Lower lobe of right lung (tissue), 2 donors: ENCODE results near the gene MYO1H. TPM values are rescaled to one million over a fixed set of nuclear protein-coding genes. Genes with fewer than 3 reads are reported as not detected.

Experiments
- ATAC-seq, 2 donors: fragments of 200-7000 bp; cut with Tn5 transposase; one replicate each; pipeline ENCODE4 v1.9.1; 2020 to 2022; ENCODE audit warnings: mild to moderate bottlenecking in 2 of 2, moderate library complexity in 2 of 2
- DNase-seq: peaks from one replicate; pipeline ENCODE4 v3.0.0-alpha.2; 2020
- H3K27ac ChIP-seq: fragments of 200-600 bp; one replicate; pipeline ENCODE4 v1.8.0; 2022
- H3K27me3 ChIP-seq: fragments of 200-600 bp; one replicate; pipeline ENCODE4 v1.8.0; 2022; ENCODE audit warnings: low read depth
- H3K36me3 ChIP-seq: fragments of 200-600 bp; one replicate; pipeline ENCODE4 v1.8.0; 2022; ENCODE audit warnings: mild to moderate bottlenecking
- H3K4me1 ChIP-seq: fragments of 200-600 bp; one replicate; pipeline ENCODE4 v1.8.0; 2022
- H3K4me3 ChIP-seq: fragments of 200-600 bp; one replicate; pipeline ENCODE4 v1.8.0; 2022; ENCODE audit warnings: mild to moderate bottlenecking
- H3K9me3 ChIP-seq: fragments of 200-600 bp; one replicate; pipeline ENCODE4 v1.8.0; 2022
- CTCF ChIP-seq: fragments of 200-600 bp; IDR thresholded peaks from one replicate; pipeline ENCODE4 v1.8.0; 2022; ENCODE audit warnings: antibody characterized with exemption, mild to moderate bottlenecking
- intact Hi-C: fragments of 100-400 bp; cut with DNase I; formaldehyde crosslinking; loops from one replicate; pipeline ENCODE4 v1.11.0; 2022
- total RNA-seq: library from RNA; stranded (reverse); fragmentation: NEBNext Ultra II Directional; extraction: Animal tissue kit (Norgen Biotek cat#: 25700); gene quantifications from one replicate; pipeline ENCODE4 v1.2.1, GENCODE V29; 2021
- donor health status: DM: no; HTN: yes; CAD: no; lungs with severe emphysema.

MYO1H gene
- total RNA-seq, 1 donor from 2014 or later: 0.30 TPM

DNA sequence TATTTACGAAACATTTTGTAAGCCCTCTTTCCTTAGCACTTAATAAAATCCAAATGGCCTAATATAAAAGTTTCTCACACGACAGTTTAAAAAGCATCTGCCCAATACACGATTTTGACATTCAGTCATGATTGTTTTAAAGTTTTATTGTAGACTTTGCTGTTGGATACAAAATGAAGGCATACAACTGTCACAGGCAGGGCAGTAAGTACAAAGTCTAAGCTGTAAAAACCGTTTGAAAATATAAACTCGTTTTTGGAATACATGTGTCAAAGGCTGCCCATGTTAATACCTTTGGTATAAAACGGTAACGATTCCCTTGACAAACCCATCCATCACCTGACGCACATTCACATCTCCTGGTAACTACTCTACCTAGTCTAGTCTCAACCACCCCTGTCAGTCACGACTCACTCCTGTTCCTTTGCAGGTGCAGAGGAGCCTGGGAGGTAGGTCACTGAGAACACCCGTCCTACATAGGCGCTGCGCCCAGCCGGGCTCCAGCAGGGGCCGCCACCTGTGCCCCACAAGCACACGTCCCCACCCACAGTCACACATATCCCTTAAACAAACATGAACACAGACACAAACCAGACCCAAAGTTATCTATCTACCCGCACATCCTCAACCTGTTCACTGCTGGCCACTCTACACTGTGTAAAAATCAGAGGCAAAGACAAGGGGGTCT lies 102.3 kb downstream of the MYO1H start:
- Histone ChIP-seq H3K27ac (no peak overlapping the region), H3K36me3 (peaks cover 99% of the 10 kb centered on the region)

GRCh38 chr12:109450980-109451379 lies 103.3 kb downstream of the MYO1H start:
- H3K27ac ChIP-seq: no peak overlapping the region
- intact Hi-C loops: no loop called here
- H3K36me3 ChIP-seq: peaks cover 99% of the 10 kb centered on the region

More for the DNA sequence above, 102.3 kb downstream of the MYO1H start:
- H3K9me3 ChIP-seq: no peaks in the 10 kb centered on the region
- no peak overlapping the region for H3K4me3 ChIP-seq
- peaks cover 12% of the 10 kb centered on the region for H3K4me1 ChIP-seq
- intact Hi-C loops: no loop called here
- no peak for TF ChIP-seq CTCF
- DNase-seq (no peak), ATAC-seq (peak in 1 of 2 donors; percentile 34)
- H3K27me3 ChIP-seq: no peaks in the 10 kb centered on the region

DNA sequence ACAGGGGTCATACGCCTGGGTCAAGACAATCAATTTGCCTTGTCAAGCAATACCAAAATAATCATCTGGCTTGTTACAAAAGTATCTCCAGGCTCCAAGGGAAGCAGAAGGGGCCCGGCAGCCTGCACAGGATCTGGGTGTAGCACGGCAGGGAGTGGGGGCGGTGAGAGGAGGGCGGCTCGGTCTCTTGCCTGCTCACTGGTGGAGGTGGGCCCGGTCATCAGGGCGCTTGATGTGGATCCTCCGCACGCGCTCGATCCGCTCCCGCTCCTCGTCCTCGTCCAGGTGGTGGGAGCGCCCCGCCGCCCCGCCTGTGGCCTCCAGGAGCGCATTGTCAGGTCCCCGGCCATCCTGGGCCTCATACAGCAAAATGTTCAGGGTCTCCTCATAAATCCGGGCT lies 103.7 kb downstream of the MYO1H start:
- H3K9me3 ChIP-seq: no peaks in the 10 kb centered on the region
- H3K4me1 ChIP-seq: peaks cover 12% of the 10 kb centered on the region
- ATAC-seq (peak in 1 of 2 donors; percentile 27), DNase-seq (no peak)
- peak overlapping the region; percentile 4 for H3K27ac ChIP-seq
- intact Hi-C loops: no loop called here
- no peak overlapping the region for H3K4me3 ChIP-seq
- H3K36me3 ChIP-seq: peaks cover 99% of the 10 kb centered on the region
- TF ChIP-seq CTCF: no peak
- H3K27me3 ChIP-seq: no peaks in the 10 kb centered on the region

More at GRCh38 chr12:109450980-109451379, 103.3 kb downstream of the MYO1H start:
- DNase-seq: no peak
- no peak for TF ChIP-seq CTCF
- H3K9me3 ChIP-seq: no peaks in the 10 kb centered on the region
- H3K27me3 ChIP-seq: no peaks in the 10 kb centered on the region
- no peak for ATAC-seq
- H3K4me3 ChIP-seq: no peak overlapping the region
- H3K4me1 ChIP-seq: peaks cover 12% of the 10 kb centered on the region

DNA sequence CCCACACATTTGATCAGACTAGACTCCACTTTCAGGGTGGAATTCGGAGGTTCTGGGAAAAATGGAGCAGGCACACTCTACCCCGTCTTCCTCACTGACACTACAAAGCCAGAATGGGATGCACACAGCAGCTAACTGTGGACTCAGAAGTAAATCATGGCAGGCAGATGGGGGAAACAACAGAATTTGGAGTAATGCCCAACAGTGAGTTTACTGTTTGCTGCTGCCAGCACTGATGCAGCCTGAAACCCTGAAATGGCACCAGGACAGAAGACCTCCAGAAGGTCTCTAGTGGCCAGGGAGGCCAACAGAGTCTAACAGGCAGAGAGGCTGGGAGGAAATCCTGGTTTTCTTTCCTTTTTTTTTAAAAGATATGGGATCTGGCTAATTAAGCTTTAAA lies 104.8 kb downstream of the MYO1H start:
- intact Hi-C loops: no loop called here
- Histone ChIP-seq H3K27me3 (no peaks in the 10 kb centered on the region), H3K36me3 (peaks cover 99% of the 10 kb centered on the region), H3K9me3 (no peaks in the 10 kb centered on the region), H3K4me3 (no peak overlapping the region), H3K27ac (no peak overlapping the region), H3K4me1 (peaks cover 19% of the 10 kb centered on the region)
- ATAC-seq (no peak), DNase-seq (no peak)
- no peak for TF ChIP-seq CTCF

DNA sequence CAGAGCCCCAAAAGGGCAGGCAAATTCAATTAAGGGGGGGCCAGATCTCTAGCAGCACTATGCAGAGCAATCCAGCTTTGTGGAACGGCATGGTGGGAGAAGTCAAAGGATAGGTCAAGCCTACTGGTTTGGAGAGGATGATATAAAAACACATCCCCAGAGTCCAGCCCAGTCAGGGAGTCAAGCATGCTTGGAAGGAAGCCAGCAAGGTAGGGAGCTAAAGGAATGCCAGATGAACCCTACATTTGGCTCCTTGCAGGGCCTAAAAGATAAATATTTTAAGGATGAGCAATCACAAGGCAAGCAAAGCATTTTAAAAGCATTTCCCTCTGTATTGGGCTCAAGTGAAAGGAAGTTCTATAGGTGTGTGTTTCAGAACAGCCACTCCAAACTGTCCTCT lies 108.0 kb downstream of the MYO1H start:
- intact Hi-C loops: no loop called here
- H3K9me3 ChIP-seq: no peaks in the 10 kb centered on the region
- H3K27me3 ChIP-seq: no peaks in the 10 kb centered on the region
- no peak overlapping the region for H3K27ac ChIP-seq
- DNase-seq: no peak
- peaks cover 51% of the 10 kb centered on the region for H3K4me1 ChIP-seq
- H3K4me3 ChIP-seq: no peak overlapping the region
- no peak for TF ChIP-seq CTCF
- peaks cover 89% of the 10 kb centered on the region for H3K36me3 ChIP-seq
- no peak for ATAC-seq
